K562 (cell line): ENCODE results near the gene CACNA2D3. TPM values are rescaled to one million over a fixed set of nuclear protein-coding genes. Genes with fewer than 3 reads are reported as not detected.

Source experiments
- CC2D1A ChIP-seq: fragments of 450-650 bp; IDR thresholded peaks from 2 replicates; pipeline ENCODE4 v1.6.1; 2017; ENCODE audit warnings: mild to moderate bottlenecking
- HDAC8 ChIP-seq: fragments of 450-650 bp; IDR thresholded peaks from 2 replicates; pipeline ENCODE4 v1.6.1; 2016; ENCODE audit warnings: mild to moderate bottlenecking, missing genetic modification characterization, moderate library complexity, missing compliant biosample characterization
- RHOXF2B ChIP-seq: fragments of 250-450 bp; sonication (Bioruptor Pico); conservative IDR thresholded peaks from 2 replicates; pipeline ENCODE4 v1.5.1; 2021
- ZNF668 ChIP-seq: fragments of 250-450 bp; sonication (Bioruptor Pico); IDR thresholded peaks from 2 replicates; pipeline ENCODE4 v1.8.0; 2022; ENCODE audit warnings: mild to moderate bottlenecking, inconsistent platforms
- polyA plus RNA-seq, 8 experiments: library from polyadenylated mRNA; depleted of rRNA in 4 of 8; stranded (reverse) in 5 of 8; unstranded in 3 of 8; fragments of >200 nt; fragmentation: Nextera tagmentation in 2 of 8; fragmentation: Illumina TruSeq in 1 of 8; extraction: Ambion mirVana in 2 of 8; extraction: Trizol in 1 of 8; gene quantifications; 2 replicates each; pipeline versions ENCODE4 v1.2.1 to v1.2.3, GENCODE V29; 2011 to 2014; ENCODE audit warnings: inconsistent platforms in 1 of 8, missing spikeins in 1 of 8
- total RNA-seq, 7 experiments: library from RNA; depleted of rRNA in 6 of 7; stranded (reverse); fragments of >200 nt in 6 of 7; fragmentation: Illumina TruSeq in 2 of 7; extraction: Trizol in 2 of 7; gene quantifications; 2 replicates each; pipeline versions ENCODE4 v1.2.1 to v1.2.3, GENCODE V29; 2011 to 2021; ENCODE audit warnings: low replicate concordance in 1 of 7
- TF ChIP-seq, protein P1 (sequence below), 2 experiments: fragments of 450-650 bp in 1 of 2; sonication (generic) in 1 of 2; formaldehyde crosslinking in 1 of 2; IDR thresholded peaks; 2 replicates each; pipeline versions ENCODE4 v1.7.1 to v1.9.0; 2016 to 2022; ENCODE audit warnings: inconsistent platforms in 1 of 2, mild to moderate bottlenecking in 1 of 2, missing genetic modification reagents in 1 of 2
- TF ChIP-seq, protein P2 (sequence below), 3 experiments: fragments of 200-800 bp in 1 of 3; fragments of 250-450 bp in 1 of 3; fragments of 450-650 bp in 1 of 3; sonication (Bioruptor Pico) in 1 of 3; sonication (Bioruptor generic) in 1 of 3; formaldehyde crosslinking in 1 of 3; IDR thresholded peaks; 2 replicates each; pipeline versions ENCODE4 v1.6.1 to v1.8.0; 2016 to 2022; ENCODE audit warnings: mild to moderate bottlenecking in 2 of 3, missing genetic modification characterization in 2 of 3, missing compliant biosample characterization in 1 of 3, moderate library complexity in 1 of 3

The CACNA2D3 gene
- total and polyA plus RNA-seq, 9 of the 15 experiments (the other 6 are each of a cell fraction or from before 2014, with no cell fraction given), result 0.01 TPM; not detected in 8

DNA sequence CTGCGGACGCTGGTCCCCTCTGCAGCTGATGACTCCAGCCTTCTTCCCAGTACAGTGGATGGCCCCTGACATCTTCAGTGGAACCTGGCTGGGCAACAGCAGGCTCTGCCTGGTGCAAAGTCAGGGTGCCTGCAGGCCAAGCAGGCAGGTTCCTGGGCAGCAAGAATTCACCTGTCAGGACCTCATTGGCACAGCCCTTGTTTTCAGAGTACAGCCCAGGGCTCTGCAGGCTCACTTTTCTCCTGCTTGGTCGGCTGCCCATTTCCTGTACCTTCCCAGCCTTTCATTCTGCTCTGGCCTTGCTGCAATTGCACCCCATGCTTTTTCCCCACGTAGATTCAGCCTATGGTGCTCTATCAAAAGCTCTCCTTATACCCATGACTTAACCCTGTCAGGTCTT, 749.5 kb downstream of the CACNA2D3 start (continued):
- TF ChIP-seq, protein P1, sequence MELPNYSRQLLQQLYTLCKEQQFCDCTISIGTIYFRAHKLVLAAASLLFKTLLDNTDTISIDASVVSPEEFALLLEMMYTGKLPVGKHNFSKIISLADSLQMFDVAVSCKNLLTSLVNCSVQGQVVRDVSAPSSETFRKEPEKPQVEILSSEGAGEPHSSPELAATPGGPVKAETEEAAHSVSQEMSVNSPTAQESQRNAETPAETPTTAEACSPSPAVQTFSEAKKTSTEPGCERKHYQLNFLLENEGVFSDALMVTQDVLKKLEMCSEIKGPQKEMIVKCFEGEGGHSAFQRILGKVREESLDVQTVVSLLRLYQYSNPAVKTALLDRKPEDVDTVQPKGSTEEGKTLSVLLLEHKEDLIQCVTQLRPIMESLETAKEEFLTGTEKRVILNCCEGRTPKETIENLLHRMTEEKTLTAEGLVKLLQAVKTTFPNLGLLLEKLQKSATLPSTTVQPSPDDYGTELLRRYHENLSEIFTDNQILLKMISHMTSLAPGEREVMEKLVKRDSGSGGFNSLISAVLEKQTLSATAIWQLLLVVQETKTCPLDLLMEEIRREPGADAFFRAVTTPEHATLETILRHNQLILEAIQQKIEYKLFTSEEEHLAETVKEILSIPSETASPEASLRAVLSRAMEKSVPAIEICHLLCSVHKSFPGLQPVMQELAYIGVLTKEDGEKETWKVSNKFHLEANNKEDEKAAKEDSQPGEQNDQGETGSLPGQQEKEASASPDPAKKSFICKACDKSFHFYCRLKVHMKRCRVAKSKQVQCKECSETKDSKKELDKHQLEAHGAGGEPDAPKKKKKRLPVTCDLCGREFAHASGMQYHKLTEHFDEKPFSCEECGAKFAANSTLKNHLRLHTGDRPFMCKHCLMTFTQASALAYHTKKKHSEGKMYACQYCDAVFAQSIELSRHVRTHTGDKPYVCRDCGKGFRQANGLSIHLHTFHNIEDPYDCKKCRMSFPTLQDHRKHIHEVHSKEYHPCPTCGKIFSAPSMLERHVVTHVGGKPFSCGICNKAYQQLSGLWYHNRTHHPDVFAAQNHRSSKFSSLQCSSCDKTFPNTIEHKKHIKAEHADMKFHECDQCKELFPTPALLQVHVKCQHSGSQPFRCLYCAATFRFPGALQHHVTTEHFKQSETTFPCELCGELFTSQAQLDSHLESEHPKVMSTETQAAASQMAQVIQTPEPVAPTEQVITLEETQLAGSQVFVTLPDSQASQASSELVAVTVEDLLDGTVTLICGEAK (IDR thresholded peaks at IDR 0.05), result no peak
- TF ChIP-seq, protein P1 (CRISPR knock-in tag; IDR thresholded peaks at IDR 0.05), result no peak
- TF ChIP-seq, protein P2, sequence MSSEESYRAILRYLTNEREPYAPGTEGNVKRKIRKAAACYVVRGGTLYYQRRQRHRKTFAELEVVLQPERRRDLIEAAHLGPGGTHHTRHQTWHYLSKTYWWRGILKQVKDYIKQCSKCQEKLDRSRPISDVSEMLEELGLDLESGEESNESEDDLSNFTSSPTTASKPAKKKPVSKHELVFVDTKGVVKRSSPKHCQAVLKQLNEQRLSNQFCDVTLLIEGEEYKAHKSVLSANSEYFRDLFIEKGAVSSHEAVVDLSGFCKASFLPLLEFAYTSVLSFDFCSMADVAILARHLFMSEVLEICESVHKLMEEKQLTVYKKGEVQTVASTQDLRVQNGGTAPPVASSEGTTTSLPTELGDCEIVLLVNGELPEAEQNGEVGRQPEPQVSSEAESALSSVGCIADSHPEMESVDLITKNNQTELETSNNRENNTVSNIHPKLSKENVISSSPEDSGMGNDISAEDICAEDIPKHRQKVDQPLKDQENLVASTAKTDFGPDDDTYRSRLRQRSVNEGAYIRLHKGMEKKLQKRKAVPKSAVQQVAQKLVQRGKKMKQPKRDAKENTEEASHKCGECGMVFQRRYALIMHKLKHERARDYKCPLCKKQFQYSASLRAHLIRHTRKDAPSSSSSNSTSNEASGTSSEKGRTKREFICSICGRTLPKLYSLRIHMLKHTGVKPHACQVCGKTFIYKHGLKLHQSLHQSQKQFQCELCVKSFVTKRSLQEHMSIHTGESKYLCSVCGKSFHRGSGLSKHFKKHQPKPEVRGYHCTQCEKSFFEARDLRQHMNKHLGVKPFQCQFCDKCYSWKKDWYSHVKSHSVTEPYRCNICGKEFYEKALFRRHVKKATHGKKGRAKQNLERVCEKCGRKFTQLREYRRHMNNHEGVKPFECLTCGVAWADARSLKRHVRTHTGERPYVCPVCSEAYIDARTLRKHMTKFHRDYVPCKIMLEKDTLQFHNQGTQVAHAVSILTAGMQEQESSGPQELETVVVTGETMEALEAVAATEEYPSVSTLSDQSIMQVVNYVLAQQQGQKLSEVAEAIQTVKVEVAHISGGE (CRISPR knock-in tag; IDR thresholded peaks at IDR 0.05), result no peak
- TF ChIP-seq ZNF668 (CRISPR knock-in tag) (no peak), CC2D1A (no peak), HDAC8 (tag) (no peak), RHOXF2B (CRISPR knock-in tag) (no peak)
